ENCODE data around the gene THAP6.
A peak's percentile ranks its signal among the peaks of the same experiment; 100 is the strongest.
"Not testable (repeated sequence)": the region's sequence is repeated elsewhere in the genome, so short reads cannot be mapped to it uniquely, and the experiment has no call there.

THAP6 gene

GRCh38 chr4:75499900-75500299 lies 14.4 kb upstream of the THAP6 start:
- TF ChIP-seq POLR2A (IDR thresholded peaks at IDR 0.05; ENCODE audit: extremely low read depth, insufficient read length): no peak
- no peak for TF ChIP-seq CTCF (IDR thresholded peaks at IDR 0.05; ENCODE audit: low read depth, low read length)
- no peak for TF ChIP-seq MAX (IDR thresholded peaks at IDR 0.05; ENCODE audit: low read depth, low read length)
- no peak for TF ChIP-seq MYC (IDR thresholded peaks at IDR 0.05; ENCODE audit: low read depth, low read length)
- H3K4me3 ChIP-seq (ENCODE audit: low read depth, low read length): no peak overlapping the region
- no peak for DNase-seq (ENCODE audit: low read depth)

GRCh38 chr4:75502671-75503070 lies 11.6 kb upstream of the THAP6 start:
- no peak for TF ChIP-seq POLR2A (IDR thresholded peaks at IDR 0.05; ENCODE audit: extremely low read depth, insufficient read length)
- DNase-seq (ENCODE audit: low read depth): no peak
- H3K4me3 ChIP-seq (ENCODE audit: low read depth, low read length): no peak overlapping the region

- no peak overlapping the region for H3K4me3 ChIP-seq (ENCODE audit: low read depth, low read length)
- DNase-seq (ENCODE audit: low read depth): no peak
These were observed 8.6 kb upstream of the THAP6 start for GRCh38 chr4:75505630-75506029.

GRCh38 chr4:75509592-75509991 lies 4.7 kb upstream of the THAP6 start:
- DNase-seq (ENCODE audit: low read depth); H3K4me3 ChIP-seq (ENCODE audit: low read depth, low read length): not testable (repeated sequence)

More at GRCh38 chr4:75505630-75506029, 8.6 kb upstream of the THAP6 start:
- TF ChIP-seq MAX (IDR thresholded peaks at IDR 0.05; ENCODE audit: low read depth, low read length) (no peak), POLR2A (IDR thresholded peaks at IDR 0.05; ENCODE audit: extremely low read depth, insufficient read length) (no peak), MYC (IDR thresholded peaks at IDR 0.05; ENCODE audit: low read depth, low read length) (no peak), CTCF (IDR thresholded peaks at IDR 0.05; ENCODE audit: low read depth, low read length) (no peak)

- H3K4me3 ChIP-seq (ENCODE audit: low read depth, low read length): peak overlapping the region; percentile 95
- no peak for TF ChIP-seq MAX (IDR thresholded peaks at IDR 0.05; ENCODE audit: low read depth, low read length)
- no peak for TF ChIP-seq MYC (IDR thresholded peaks at IDR 0.05; ENCODE audit: low read depth, low read length)
- no peak for TF ChIP-seq POLR2A (IDR thresholded peaks at IDR 0.05; ENCODE audit: extremely low read depth, insufficient read length)
- no peak for TF ChIP-seq CTCF (IDR thresholded peaks at IDR 0.05; ENCODE audit: low read depth, low read length)
- peak; percentile 19 for DNase-seq (ENCODE audit: low read depth)
These were observed 2.4 kb upstream of the THAP6 start for GRCh38 chr4:75511841-75512240.

GRCh38 chr4:75512386-75513211 lies 1.7 kb upstream of the THAP6 start:
- DNase-seq (ENCODE audit: low read depth): peak; percentile 79
- TF ChIP-seq MAX (IDR thresholded peaks at IDR 0.05; ENCODE audit: low read depth, low read length) (no peak), CTCF (IDR thresholded peaks at IDR 0.05; ENCODE audit: low read depth, low read length) (no peak), MYC (IDR thresholded peaks at IDR 0.05; ENCODE audit: low read depth, low read length) (no peak), POLR2A (IDR thresholded peaks at IDR 0.05; ENCODE audit: extremely low read depth, insufficient read length) (no peak)
- peak overlapping the region; percentile 95 for H3K4me3 ChIP-seq (ENCODE audit: low read depth, low read length)
